Tibial nerve (tissue), 4 donors: ENCODE results near the gene OR13C9. TPM values are rescaled to one million over a fixed set of nuclear protein-coding genes. Genes with fewer than 3 reads are reported as not detected.

Experiments
- DNase-seq, 2 donors: peaks; one replicate each; pipeline ENCODE4 v3.0.0-alpha.2; 2019; ENCODE audit warnings: low spot score in 2 of 2
- H3K27ac ChIP-seq, 4 donors: fragments of 200-600 bp; sonication (generic) in 3 of 4; one replicate each; pipeline ENCODE4 v1.5.1; 2017 to 2019; ENCODE audit warnings: mild to moderate bottlenecking in 1 of 4
- H3K27me3 ChIP-seq, 2 donors: fragments of 200-600 bp; sonication (generic) in 1 of 2; one replicate each; pipeline versions ENCODE4 v1.5.1 to v1.6.0; 2017 to 2019
- H3K36me3 ChIP-seq, 3 donors: fragments of 200-600 bp; sonication (generic); one replicate each; pipeline ENCODE4 v1.5.1; 2018 to 2019
- H3K4me1 ChIP-seq, 4 donors: fragments of 200-600 bp; sonication (generic) in 3 of 4; one replicate each; pipeline ENCODE4 v1.5.1; 2017 to 2019
- H3K4me3 ChIP-seq, 4 donors: fragments of 200-600 bp; sonication (generic) in 3 of 4; one replicate each; pipeline ENCODE4 v1.5.1; 2017 to 2019; ENCODE audit warnings: mild to moderate bottlenecking in 1 of 4, moderate library complexity in 1 of 4
- H3K9me3 ChIP-seq, 4 donors: fragments of 200-600 bp; sonication (generic) in 3 of 4; one replicate each; pipeline ENCODE4 v1.5.1; 2017 to 2019
- EP300 ChIP-seq, 2 donors: sonication (generic); formaldehyde crosslinking; IDR thresholded peaks; one replicate each; pipeline ENCODE4 v1.6.1; 2017; ENCODE audit warnings: antibody characterized with exemption in 2 of 2, mild to moderate bottlenecking in 1 of 2
- POLR2A ChIP-seq, 2 donors: fragments of 450-650 bp; IDR thresholded peaks; one replicate each; pipeline ENCODE4 v1.6.1; 2017; ENCODE audit warnings: antibody characterized with exemption in 2 of 2, mild to moderate bottlenecking in 2 of 2, moderate library complexity in 2 of 2
- WGBS, 2 donors: methylation state at CpG; one replicate each; pipeline ENCODE4 v1.1.5; 2018; 5-methylcytosine and 5-hydroxymethylcytosine counted together
- total RNA-seq, 4 donors: library from RNA; depleted of rRNA; stranded (reverse); fragments of >200 nt; gene quantifications; one replicate each; pipeline ENCODE4 v1.1.0, GENCODE V29; 2016
- TF ChIP-seq, protein P1 (sequence below), 5 experiments: fragments of 200-600 bp in 3 of 5; fragments of 450-650 bp in 2 of 5; sonication (generic) in 3 of 5; IDR thresholded peaks; one replicate each; pipeline ENCODE4 v1.5.1; 2016 to 2019; ENCODE audit warnings: antibody characterized with exemption in 5 of 5, mild to moderate bottlenecking in 3 of 5, moderate library complexity in 2 of 5

Gene OR13C9
- total RNA-seq, 4 donors from 2014 or later = not detected

DNA sequence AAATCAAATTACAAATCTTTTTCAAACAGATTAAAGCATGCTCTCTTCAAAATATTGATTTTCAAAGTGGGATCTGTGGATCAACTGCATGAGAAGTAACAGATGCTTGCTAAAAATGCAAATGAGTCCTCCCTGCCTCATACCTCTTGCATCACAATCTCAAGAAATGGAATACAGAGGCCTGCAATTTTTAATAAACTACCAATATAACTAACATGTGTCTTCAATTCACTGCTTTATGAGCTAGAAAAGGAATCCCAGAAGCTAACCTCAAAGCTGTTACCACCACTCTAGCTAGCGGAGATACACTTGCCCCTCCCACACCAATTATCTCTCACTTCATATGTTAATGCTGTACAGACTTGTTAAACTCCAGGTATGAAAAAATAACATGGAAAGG lies 28.4 kb downstream of the OR13C9 start:
- H3K9me3 ChIP-seq = peaks cover 0 to 15% (median 0%) of the 10 kb centered on the region in 4 donors
- no peaks in the 10 kb centered on the region for H3K4me1 ChIP-seq
- 64 to 74% methylated on average over 1 of the region's 1 CpG for WGBS, 2 donors
- H3K27ac ChIP-seq = no peak overlapping the region
- H3K4me3 ChIP-seq = no peak overlapping the region
- no peaks in the 10 kb centered on the region for H3K27me3 ChIP-seq
- no peak for DNase-seq
- no peaks in the 10 kb centered on the region for H3K36me3 ChIP-seq
- TF ChIP-seq EP300 (IDR thresholded peaks at IDR 0.05) (no peak), POLR2A (IDR thresholded peaks at IDR 0.05) (no peak)
- TF ChIP-seq, protein P1, sequence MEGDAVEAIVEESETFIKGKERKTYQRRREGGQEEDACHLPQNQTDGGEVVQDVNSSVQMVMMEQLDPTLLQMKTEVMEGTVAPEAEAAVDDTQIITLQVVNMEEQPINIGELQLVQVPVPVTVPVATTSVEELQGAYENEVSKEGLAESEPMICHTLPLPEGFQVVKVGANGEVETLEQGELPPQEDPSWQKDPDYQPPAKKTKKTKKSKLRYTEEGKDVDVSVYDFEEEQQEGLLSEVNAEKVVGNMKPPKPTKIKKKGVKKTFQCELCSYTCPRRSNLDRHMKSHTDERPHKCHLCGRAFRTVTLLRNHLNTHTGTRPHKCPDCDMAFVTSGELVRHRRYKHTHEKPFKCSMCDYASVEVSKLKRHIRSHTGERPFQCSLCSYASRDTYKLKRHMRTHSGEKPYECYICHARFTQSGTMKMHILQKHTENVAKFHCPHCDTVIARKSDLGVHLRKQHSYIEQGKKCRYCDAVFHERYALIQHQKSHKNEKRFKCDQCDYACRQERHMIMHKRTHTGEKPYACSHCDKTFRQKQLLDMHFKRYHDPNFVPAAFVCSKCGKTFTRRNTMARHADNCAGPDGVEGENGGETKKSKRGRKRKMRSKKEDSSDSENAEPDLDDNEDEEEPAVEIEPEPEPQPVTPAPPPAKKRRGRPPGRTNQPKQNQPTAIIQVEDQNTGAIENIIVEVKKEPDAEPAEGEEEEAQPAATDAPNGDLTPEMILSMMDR (IDR thresholded peaks at IDR 0.05) = no peak

DNA sequence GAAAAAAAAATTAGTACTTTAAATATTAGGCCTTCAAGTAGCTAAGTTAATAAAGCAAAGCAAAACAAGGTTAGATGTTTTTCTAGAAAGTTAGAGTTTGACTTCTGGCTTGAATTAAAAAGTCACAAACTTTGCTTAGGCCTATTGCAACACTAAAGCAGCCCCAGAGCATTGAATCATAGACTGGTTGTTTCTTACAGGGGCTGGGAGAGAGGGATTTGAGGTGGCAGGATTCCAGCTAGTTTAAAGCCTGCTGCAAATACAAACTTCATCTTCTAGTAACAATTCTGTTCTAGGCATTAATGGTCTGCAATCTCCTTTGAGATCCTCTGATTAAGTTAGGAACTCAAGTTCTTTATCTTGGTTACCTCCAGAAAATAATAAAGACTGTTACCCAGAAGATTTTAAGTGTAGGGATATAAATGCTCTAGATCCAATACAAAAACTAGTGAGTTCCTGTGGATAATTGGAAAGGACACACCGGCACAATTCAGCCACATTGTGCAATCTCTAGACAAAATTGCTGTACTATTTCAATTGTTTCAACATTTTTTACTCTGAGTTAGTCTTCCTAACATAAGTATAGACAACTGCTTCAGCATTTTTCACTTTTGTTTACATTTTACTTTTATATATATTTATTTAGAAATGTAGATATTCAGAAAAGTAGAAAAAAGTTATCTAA lies 31.4 kb downstream of the OR13C9 start:
- no peak overlapping the region for H3K4me3 ChIP-seq
- H3K4me1 ChIP-seq = no peaks in the 10 kb centered on the region
- DNase-seq = no peak
- H3K27me3 ChIP-seq = no peaks in the 10 kb centered on the region
- WGBS, 2 donors = 21 to 31% methylated on average over 1 of the region's 1 CpG
- no peaks in the 10 kb centered on the region for H3K36me3 ChIP-seq
- TF ChIP-seq, protein P1 (IDR thresholded peaks at IDR 0.05) = no peak
- TF ChIP-seq POLR2A (IDR thresholded peaks at IDR 0.05) (no peak), EP300 (IDR thresholded peaks at IDR 0.05) (no peak)
- no peak overlapping the region for H3K27ac ChIP-seq
- H3K9me3 ChIP-seq = no peaks in the 10 kb centered on the region

- Histone ChIP-seq H3K4me3 (no peak overlapping the region), H3K27ac (no peak overlapping the region), H3K9me3 (no peaks in the 10 kb centered on the region), H3K27me3 (no peaks in the 10 kb centered on the region), H3K36me3 (no peaks in the 10 kb centered on the region), H3K4me1 (no peaks in the 10 kb centered on the region)
- WGBS, 2 donors = 88 to 100% methylated on average over 1 of the region's 1 CpG
- DNase-seq = no peak
- TF ChIP-seq EP300 (IDR thresholded peaks at IDR 0.05) = no peak
- TF ChIP-seq, protein P1 (IDR thresholded peaks at IDR 0.05) = no peak
- TF ChIP-seq POLR2A (IDR thresholded peaks at IDR 0.05) = no peak
Observed at GRCh38 chr9:104580562-104580961, 37.4 kb downstream of the OR13C9 start.

- WGBS, 2 donors = 83 to 87% methylated on average over 5 of the region's 5 CpGs
- Histone ChIP-seq H3K4me1 (no peaks in the 10 kb centered on the region), H3K4me3 (no peak overlapping the region), H3K27me3 (no peaks in the 10 kb centered on the region), H3K27ac (no peak overlapping the region), H3K9me3 (peaks cover 0 to 10% (median 0%) of the 10 kb centered on the region in 4 donors), H3K36me3 (no peaks in the 10 kb centered on the region)
- DNase-seq = no peak
- TF ChIP-seq, protein P1 (IDR thresholded peaks at IDR 0.05) = no peak
- TF ChIP-seq EP300 (IDR thresholded peaks at IDR 0.05) = no peak
- TF ChIP-seq POLR2A (IDR thresholded peaks at IDR 0.05) = no peak
Observed at GRCh38 chr9:104577263-104577662, 40.7 kb downstream of the OR13C9 start.

GRCh38 chr9:104575456-104575855 lies 42.5 kb downstream of the OR13C9 start:
- Histone ChIP-seq H3K9me3 (peaks cover 0 to 16% (median 0%) of the 10 kb centered on the region in 4 donors), H3K27ac (no peak overlapping the region), H3K4me3 (no peak overlapping the region), H3K36me3 (no peaks in the 10 kb centered on the region), H3K4me1 (no peaks in the 10 kb centered on the region), H3K27me3 (no peaks in the 10 kb centered on the region)
- no peak for DNase-seq
- TF ChIP-seq, protein P1 (IDR thresholded peaks at IDR 0.05) = no peak
- TF ChIP-seq EP300 (IDR thresholded peaks at IDR 0.05) = no peak
- TF ChIP-seq POLR2A (IDR thresholded peaks at IDR 0.05) = no peak
- 60 to 63% methylated on average over 2 of the region's 2 CpGs for WGBS, 2 donors
